ENCODE measurements around the gene KRT76.

The KRT76 gene

GRCh38 chr12:52811191-52812072 lies 34.3 kb upstream of the KRT76 start:
- Histone ChIP-seq H3K4me1 (ENCODE audit: control insufficient read depth, insufficient read depth, low read length) (no peaks in the 10 kb centered on the region), H3K9ac (ENCODE audit: low read depth, low read length) (no peak overlapping the region), H3K4me2 (ENCODE audit: low read length) (no peak overlapping the region), H3K9me3 (replicated peaks; ENCODE audit: low read length) (no peaks in the 10 kb centered on the region), H3K27me3 (ENCODE audit: control insufficient read depth, insufficient read depth, low read length) (peaks cover 67% of the 10 kb centered on the region), H3K36me3 (ENCODE audit: insufficient read depth, low read length) (no peaks in the 10 kb centered on the region), H3K4me3 (ENCODE audit: low read length) (no peak overlapping the region)

- Histone ChIP-seq H3K27me3 (ENCODE audit: control insufficient read depth, insufficient read depth, low read length) (peaks cover 72% of the 10 kb centered on the region), H3K9me3 (replicated peaks; ENCODE audit: low read length) (no peaks in the 10 kb centered on the region), H3K36me3 (ENCODE audit: insufficient read depth, low read length) (no peaks in the 10 kb centered on the region), H3K4me2 (ENCODE audit: low read length) (no peak overlapping the region), H3K9ac (ENCODE audit: low read depth, low read length) (no peak overlapping the region), H3K4me3 (ENCODE audit: low read length) (no peak overlapping the region), H3K4me1 (ENCODE audit: control insufficient read depth, insufficient read depth, low read length) (no peaks in the 10 kb centered on the region)
These were observed 33.4 kb upstream of the KRT76 start for GRCh38 chr12:52810554-52810953.

- Histone ChIP-seq H3K4me3 (ENCODE audit: low read length) (no peak overlapping the region), H3K9me3 (replicated peaks; ENCODE audit: low read length) (no peaks in the 10 kb centered on the region), H3K4me2 (ENCODE audit: low read length) (no peak overlapping the region), H3K27me3 (ENCODE audit: control insufficient read depth, insufficient read depth, low read length) (peaks cover 76% of the 10 kb centered on the region), H3K4me1 (ENCODE audit: control insufficient read depth, insufficient read depth, low read length) (no peaks in the 10 kb centered on the region), H3K36me3 (ENCODE audit: insufficient read depth, low read length) (no peaks in the 10 kb centered on the region), H3K9ac (ENCODE audit: low read depth, low read length) (no peak overlapping the region)
These were observed 32.0 kb upstream of the KRT76 start for GRCh38 chr12:52809166-52809565.

DNA sequence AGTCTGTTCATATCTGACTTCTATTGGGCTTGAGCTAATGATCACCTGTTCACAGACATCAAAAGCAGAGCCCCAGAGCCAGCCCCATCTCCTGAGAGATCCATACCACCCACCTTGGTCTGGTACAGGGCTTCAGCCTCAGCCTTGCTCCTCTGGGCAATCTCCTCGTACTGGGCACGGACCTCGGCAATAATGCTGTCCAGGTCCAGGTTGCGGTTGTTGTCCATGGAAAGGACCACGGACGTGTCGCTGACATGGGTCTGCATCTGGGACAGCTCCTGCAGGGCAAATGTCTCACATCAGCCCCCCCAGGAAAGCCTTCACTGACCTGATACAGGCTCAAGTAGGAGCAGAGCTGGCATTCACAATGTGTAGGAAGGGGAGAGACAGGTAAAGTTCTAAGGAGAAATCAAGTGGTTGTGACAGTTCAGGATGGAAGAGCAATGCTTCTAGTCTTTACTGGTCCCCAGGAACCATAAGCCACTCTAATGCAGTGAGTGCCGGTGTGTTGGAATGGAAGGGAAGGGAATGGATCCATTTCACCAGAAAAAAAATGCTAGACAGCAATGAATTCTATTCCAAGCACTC lies 31.5 kb upstream of the KRT76 start:
- no peaks in the 10 kb centered on the region for H3K9me3 ChIP-seq (replicated peaks; ENCODE audit: low read length)
- no peaks in the 10 kb centered on the region for H3K4me1 ChIP-seq (ENCODE audit: control insufficient read depth, insufficient read depth, low read length)
- H3K4me3 ChIP-seq (ENCODE audit: low read length): no peak overlapping the region
- no peak overlapping the region for H3K9ac ChIP-seq (ENCODE audit: low read depth, low read length)
- no peaks in the 10 kb centered on the region for H3K36me3 ChIP-seq (ENCODE audit: insufficient read depth, low read length)
- no peak overlapping the region for H3K4me2 ChIP-seq (ENCODE audit: low read length)
- peaks cover 81% of the 10 kb centered on the region for H3K27me3 ChIP-seq (ENCODE audit: control insufficient read depth, insufficient read depth, low read length)

GRCh38 chr12:52807544-52808470 lies 30.7 kb upstream of the KRT76 start:
- Histone ChIP-seq H3K4me2 (ENCODE audit: low read length) (no peak overlapping the region), H3K27me3 (ENCODE audit: control insufficient read depth, insufficient read depth, low read length) (peaks cover 81% of the 10 kb centered on the region), H3K9ac (ENCODE audit: low read depth, low read length) (no peak overlapping the region), H3K4me1 (ENCODE audit: control insufficient read depth, insufficient read depth, low read length) (no peaks in the 10 kb centered on the region), H3K9me3 (replicated peaks; ENCODE audit: low read length) (no peaks in the 10 kb centered on the region), H3K4me3 (ENCODE audit: low read length) (no peak overlapping the region), H3K36me3 (ENCODE audit: insufficient read depth, low read length) (no peaks in the 10 kb centered on the region)

DNA sequence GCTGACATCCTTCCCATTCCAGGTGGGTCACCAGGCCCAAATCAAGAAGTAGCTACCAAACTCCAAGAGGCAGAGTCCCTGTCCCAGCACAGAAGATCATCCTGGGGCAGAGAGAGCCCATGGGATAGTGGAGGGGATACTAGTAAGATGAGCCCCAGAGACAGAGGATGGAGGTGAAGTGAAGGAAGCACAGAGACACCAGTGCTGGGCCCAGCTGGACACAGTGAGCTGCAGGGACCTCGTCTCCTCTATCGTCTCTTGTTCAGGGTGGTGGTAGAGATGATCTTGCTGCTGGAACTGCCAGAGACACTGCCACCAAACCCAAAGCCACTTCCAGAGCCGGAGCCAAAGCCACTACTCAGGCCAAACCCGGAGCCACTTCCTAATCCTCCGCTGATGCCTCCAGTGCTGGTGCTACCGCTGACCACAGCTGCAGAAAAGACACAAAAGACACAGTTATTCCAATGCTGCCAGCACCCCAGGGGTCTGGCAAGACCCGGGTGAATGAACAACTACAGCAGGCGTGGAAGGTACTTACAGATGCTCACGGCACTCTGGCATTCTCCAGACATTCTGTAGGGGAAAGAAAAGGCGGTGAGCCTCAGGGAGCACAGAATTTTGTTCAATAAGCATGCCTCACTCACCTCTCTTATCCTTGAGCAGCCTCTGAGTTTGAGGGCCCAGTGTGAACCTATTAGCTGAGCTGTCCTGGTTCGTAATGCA lies 29.8 kb upstream of the KRT76 start:
- H3K4me1 ChIP-seq (ENCODE audit: control insufficient read depth, insufficient read depth, low read length): no peaks in the 10 kb centered on the region

GRCh38 chr12:52806169-52806811 lies 29.1 kb upstream of the KRT76 start:
- Histone ChIP-seq H3K4me2 (ENCODE audit: low read length) (no peak overlapping the region), H3K4me3 (ENCODE audit: low read length) (no peak overlapping the region), H3K4me1 (ENCODE audit: control insufficient read depth, insufficient read depth, low read length) (no peaks in the 10 kb centered on the region), H3K27me3 (ENCODE audit: control insufficient read depth, insufficient read depth, low read length) (peaks cover 74% of the 10 kb centered on the region), H3K9me3 (replicated peaks; ENCODE audit: low read length) (no peaks in the 10 kb centered on the region), H3K9ac (ENCODE audit: low read depth, low read length) (no peak overlapping the region), H3K36me3 (ENCODE audit: insufficient read depth, low read length) (no peaks in the 10 kb centered on the region)

More for the DNA sequence above, 29.8 kb upstream of the KRT76 start:
- Histone ChIP-seq H3K36me3 (ENCODE audit: insufficient read depth, low read length) (no peaks in the 10 kb centered on the region), H3K9ac (ENCODE audit: low read depth, low read length) (no peak overlapping the region), H3K4me2 (ENCODE audit: low read length) (no peak overlapping the region), H3K9me3 (replicated peaks; ENCODE audit: low read length) (no peaks in the 10 kb centered on the region), H3K4me3 (ENCODE audit: low read length) (no peak overlapping the region), H3K27me3 (ENCODE audit: control insufficient read depth, insufficient read depth, low read length) (peaks cover 75% of the 10 kb centered on the region)

GRCh38 chr12:52805739-52806138 lies 28.6 kb upstream of the KRT76 start:
- Histone ChIP-seq H3K4me3 (ENCODE audit: low read length) (no peak overlapping the region), H3K27me3 (ENCODE audit: control insufficient read depth, insufficient read depth, low read length) (peaks cover 69% of the 10 kb centered on the region), H3K36me3 (ENCODE audit: insufficient read depth, low read length) (no peaks in the 10 kb centered on the region)

DNA sequence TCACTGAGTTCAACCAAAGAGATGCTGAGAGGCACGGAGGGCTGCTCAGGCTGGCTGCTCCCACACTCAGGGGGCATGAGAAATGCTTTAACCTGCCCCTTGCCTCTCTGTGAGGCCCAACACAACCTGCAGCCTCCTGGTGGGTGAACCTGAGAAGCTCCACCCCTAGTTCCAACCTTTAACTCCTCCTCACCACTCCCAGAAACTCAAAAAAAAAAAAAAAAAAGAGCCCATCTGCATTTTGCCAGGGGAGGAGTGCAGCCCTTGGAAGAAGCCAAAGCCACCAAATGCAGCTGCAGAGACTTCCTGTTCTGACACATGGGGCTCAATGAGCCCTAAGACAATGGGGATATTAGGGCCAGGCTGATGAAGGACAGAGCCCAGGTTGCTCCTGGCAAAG lies 27.9 kb upstream of the KRT76 start:
- no peaks in the 10 kb centered on the region for H3K4me1 ChIP-seq (ENCODE audit: control insufficient read depth, insufficient read depth, low read length)
- no peaks in the 10 kb centered on the region for H3K36me3 ChIP-seq (ENCODE audit: insufficient read depth, low read length)
- peaks cover 65% of the 10 kb centered on the region for H3K27me3 ChIP-seq (ENCODE audit: control insufficient read depth, insufficient read depth, low read length)

More at GRCh38 chr12:52805739-52806138, 28.6 kb upstream of the KRT76 start:
- no peaks in the 10 kb centered on the region for H3K4me1 ChIP-seq (ENCODE audit: control insufficient read depth, insufficient read depth, low read length)
- H3K4me2 ChIP-seq (ENCODE audit: low read length): no peak overlapping the region
- H3K9ac ChIP-seq (ENCODE audit: low read depth, low read length): no peak overlapping the region
- no peaks in the 10 kb centered on the region for H3K9me3 ChIP-seq (replicated peaks; ENCODE audit: low read length)

GRCh38 chr12:52802442-52802841 lies 25.3 kb upstream of the KRT76 start:
- Histone ChIP-seq H3K4me3 (ENCODE audit: low read length) (no peak overlapping the region), H3K4me2 (ENCODE audit: low read length) (no peak overlapping the region)

More for the DNA sequence above, 27.9 kb upstream of the KRT76 start:
- H3K4me2 ChIP-seq (ENCODE audit: low read length): no peak overlapping the region
- no peaks in the 10 kb centered on the region for H3K9me3 ChIP-seq (replicated peaks; ENCODE audit: low read length)
- H3K9ac ChIP-seq (ENCODE audit: low read depth, low read length): no peak overlapping the region
- no peak overlapping the region for H3K4me3 ChIP-seq (ENCODE audit: low read length)

More at GRCh38 chr12:52802442-52802841, 25.3 kb upstream of the KRT76 start:
- H3K27me3 ChIP-seq (ENCODE audit: control insufficient read depth, insufficient read depth, low read length): peaks cover 46% of the 10 kb centered on the region
- no peaks in the 10 kb centered on the region for H3K9me3 ChIP-seq (replicated peaks; ENCODE audit: low read length)
- no peaks in the 10 kb centered on the region for H3K36me3 ChIP-seq (ENCODE audit: insufficient read depth, low read length)
- no peaks in the 10 kb centered on the region for H3K4me1 ChIP-seq (ENCODE audit: control insufficient read depth, insufficient read depth, low read length)
- H3K9ac ChIP-seq (ENCODE audit: low read depth, low read length): no peak overlapping the region

Measured in skeletal muscle satellite cell (primary cell).